ENCODE measurements around the gene RSBN1. TPM values are rescaled to one million over a fixed set of nuclear protein-coding genes. Genes with fewer than 3 reads are reported as not detected.

The RSBN1 gene
- 26.9 TPM for total RNA-seq

GRCh38 chr1:113811888-113812660, at the start of gene RSBN1:
Gene RSBN1 (minus strand): TSS chr1:113812476. CDS start chr1:113812412, 64 bp downstream.

GRCh38 chr1:113759333-113760101, 52.8 kb downstream of the RSBN1 start, which contains the start of gene PHTF1:
Gene PHTF1 (minus strand): TSS chr1:113759486. CDS start chr1:113758703, 783 bp downstream.

Other genes starting within 250 kb of the RSBN1 start
- gene PHTF1, start 53.0 kb downstream of the RSBN1 start, total RNA-seq = 22.7 TPM
- gene PTPN22, start 59.2 kb upstream of the RSBN1 start, total RNA-seq = 1.5 TPM
- gene BCL2L15, start 75.1 kb upstream of the RSBN1 start, total RNA-seq = 0.93 TPM
- gene AP4B1, start 92.3 kb upstream of the RSBN1 start, total RNA-seq = 23.5 TPM
- 5.0 TPM for gene DCLRE1B, start 92.8 kb upstream of the RSBN1 start, total RNA-seq
- gene HIPK1, start 116.8 kb upstream of the RSBN1 start, total RNA-seq = 41.8 TPM
- gene OLFML3, start 167.0 kb upstream of the RSBN1 start, total RNA-seq = 102 TPM